DMS153 treated with DMSO at 0.1 percent for 48 hours (cell line): ENCODE data around the gene NFIX.

Source experiments
- DNase-seq: peaks from one replicate; lab custom pipeline; 2025; ENCODE audit not compliant: unreplicated experiment; lab: John Stamatoyannopoulos, UW

The NFIX gene

GRCh38 chr19:13089139-13089856 is 94.0 kb downstream of the NFIX start:
- DNase-seq: no peak

GRCh38 chr19:13089857-13090507 is 94.7 kb downstream of the NFIX start:
- no peak for DNase-seq

- DNase-seq: no peak
These were observed 95.4 kb downstream of the NFIX start for GRCh38 chr19:13090511-13091231.

GRCh38 chr19:13091400-13092157 is 96.3 kb downstream of the NFIX start:
- no peak for DNase-seq

DNA sequence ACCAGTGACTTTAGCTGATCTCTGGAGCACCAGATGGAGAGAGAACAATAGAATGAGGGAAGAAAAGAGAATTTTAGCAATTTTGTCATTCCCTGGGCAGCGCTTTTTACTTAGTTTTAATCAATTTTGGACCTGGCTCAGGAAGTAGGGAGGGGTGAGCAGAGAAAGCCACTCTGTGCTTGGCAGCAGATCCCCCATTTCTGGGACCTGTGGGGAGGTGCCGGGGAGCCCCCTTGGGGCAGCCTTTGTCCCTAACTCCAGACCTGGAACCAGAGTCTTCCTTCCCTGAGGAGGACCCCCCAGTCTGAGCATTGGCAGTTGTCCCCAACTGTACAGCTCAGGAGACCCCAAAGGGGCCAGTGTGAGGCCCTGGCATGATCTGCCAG is 96.9 kb downstream of the NFIX start:
- no peak for DNase-seq

DNA sequence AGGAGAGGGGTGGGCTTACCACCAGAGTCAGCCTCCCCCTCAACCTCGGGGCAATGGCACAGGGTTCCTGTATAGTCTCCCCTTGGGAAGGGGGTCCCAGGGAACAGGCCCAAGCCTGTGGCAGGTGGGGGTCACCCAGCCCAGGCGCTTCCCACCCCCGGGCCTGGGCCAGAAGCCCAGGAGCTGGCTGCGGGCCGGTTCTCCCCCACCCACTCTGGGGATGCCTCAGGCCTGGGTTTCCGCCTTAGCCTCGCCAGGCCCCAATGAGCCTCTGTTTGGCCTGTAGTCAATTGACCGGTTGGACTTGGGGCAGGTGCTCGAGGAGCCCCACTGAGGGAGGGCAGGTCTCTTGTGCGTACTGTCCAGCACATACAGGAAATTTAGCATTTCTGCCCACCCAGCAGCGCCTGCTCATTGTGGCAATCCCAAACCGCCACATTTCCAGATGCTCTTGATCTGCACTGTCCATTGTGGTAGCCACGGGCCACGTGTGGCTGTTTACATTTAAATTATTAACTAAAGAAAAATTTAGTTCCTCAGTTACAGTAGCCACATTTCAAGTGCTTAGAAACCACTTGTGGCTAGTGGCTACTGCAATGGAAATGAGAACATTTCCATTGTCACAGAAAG is 97.4 kb downstream of the NFIX start:
- no peak for DNase-seq

- DNase-seq: peak; percentile 73
These were observed 98.3 kb downstream of the NFIX start for GRCh38 chr19:13093407-13094105.

GRCh38 chr19:13094106-13094504 is 98.8 kb downstream of the NFIX start:
- DNase-seq: no peak

DNA sequence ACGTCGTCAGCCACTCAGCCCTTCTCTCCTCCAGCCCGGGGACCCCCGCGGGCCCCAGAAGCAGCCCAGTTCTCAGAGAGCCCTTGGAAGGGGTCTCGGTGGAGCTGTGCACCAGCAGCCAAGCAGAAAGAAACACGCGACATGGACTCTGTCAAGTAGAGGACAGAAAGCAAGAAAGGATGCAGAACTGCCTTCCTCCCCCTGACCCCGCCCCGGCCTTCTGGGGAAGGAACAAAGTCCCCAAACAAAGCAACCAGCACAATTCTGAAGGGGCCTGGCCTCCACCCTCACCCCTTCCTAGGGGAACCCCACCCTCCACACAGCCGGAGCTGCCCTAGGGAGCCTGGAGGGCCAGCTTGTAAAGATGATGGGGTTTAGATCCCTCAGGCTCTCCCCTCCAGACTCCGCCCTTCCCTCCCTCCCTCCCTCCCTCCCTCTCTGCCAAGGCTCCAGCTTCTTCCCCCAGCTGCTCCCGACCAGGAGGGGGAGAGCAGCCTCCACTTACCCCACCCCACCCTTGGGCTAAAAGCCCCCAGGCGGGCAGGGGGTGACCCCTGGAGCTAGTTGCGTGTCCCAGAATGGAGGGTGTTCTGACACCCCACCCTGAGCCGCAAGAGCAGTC is 99.6 kb downstream of the NFIX start:
- no peak for DNase-seq

GRCh38 chr19:13095393-13095784 is 100.1 kb downstream of the NFIX start:
- no peak for DNase-seq

DNA sequence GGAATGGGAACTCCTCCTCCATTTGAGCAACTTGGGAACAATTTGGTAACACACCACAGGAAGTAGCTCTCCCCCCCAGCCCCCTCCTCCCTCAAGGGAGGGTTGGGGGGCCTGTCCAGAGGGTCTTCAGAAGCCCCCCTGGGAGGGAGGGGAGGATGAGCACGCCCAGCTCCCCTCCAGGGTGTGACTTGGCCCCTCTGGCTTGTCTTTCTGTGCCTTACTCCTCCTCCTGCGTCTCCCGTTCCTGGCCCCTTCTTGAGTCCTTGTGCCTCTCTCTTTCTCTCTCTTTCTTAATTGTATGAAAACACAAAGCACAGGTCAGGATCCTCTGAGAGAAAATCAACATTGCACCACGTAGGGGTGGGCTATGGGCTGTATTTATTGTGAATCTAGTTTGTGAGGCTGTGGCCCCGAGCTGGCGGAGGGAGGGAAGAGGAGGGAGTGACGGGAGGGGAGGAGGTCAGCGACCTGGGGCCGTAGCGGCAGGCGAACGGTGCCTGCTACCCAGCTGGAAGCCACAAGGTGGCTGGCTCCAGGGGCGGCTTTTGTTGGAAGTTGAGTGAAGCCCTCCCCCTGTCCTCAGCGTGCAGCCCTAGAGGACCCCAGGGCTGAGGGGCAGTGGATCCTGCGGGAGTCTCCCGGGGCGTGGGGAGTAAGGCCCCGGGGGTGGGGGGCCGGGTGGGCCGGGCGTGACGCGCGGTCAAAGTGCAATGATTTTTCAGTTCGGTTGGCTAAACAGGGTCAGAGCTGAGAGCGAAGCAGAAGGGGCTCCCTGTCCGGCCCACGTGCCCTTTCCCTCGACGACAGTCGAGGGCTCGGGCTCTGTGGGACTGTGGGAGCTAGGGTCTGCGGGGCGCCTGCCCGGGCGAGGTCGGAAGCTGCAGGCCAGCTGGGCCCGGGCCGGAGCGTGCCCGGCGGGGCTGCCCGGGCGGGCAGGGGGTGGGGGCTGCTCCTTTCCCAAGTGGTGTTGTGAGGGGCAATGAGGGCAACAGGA is 101.0 kb downstream of the NFIX start:
- DNase-seq: no peak

DNA sequence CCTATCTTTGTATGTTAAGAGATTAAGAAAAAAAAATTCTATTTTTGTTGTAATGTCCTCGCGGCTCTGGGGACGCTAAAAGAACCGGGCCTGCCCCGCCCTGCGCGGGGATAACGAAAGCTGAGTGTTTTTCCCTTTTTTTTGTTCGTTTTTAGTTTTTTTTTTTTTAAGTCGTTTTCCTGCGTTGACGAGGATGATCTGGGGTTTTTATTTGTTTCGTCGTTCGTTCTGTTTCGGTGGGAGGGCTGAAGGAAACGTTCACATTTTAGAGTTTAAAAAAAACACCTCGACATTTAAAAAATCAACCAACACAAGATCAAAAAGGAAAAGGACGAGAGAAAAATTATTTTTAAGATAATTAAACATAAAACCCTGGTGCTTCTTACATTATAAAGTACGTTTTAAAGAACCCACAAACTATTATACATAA is 101.8 kb downstream of the NFIX start:
- DNase-seq: no peak

GRCh38 chr19:13097463-13098258 is 102.4 kb downstream of the NFIX start:
- no peak for DNase-seq

DNA sequence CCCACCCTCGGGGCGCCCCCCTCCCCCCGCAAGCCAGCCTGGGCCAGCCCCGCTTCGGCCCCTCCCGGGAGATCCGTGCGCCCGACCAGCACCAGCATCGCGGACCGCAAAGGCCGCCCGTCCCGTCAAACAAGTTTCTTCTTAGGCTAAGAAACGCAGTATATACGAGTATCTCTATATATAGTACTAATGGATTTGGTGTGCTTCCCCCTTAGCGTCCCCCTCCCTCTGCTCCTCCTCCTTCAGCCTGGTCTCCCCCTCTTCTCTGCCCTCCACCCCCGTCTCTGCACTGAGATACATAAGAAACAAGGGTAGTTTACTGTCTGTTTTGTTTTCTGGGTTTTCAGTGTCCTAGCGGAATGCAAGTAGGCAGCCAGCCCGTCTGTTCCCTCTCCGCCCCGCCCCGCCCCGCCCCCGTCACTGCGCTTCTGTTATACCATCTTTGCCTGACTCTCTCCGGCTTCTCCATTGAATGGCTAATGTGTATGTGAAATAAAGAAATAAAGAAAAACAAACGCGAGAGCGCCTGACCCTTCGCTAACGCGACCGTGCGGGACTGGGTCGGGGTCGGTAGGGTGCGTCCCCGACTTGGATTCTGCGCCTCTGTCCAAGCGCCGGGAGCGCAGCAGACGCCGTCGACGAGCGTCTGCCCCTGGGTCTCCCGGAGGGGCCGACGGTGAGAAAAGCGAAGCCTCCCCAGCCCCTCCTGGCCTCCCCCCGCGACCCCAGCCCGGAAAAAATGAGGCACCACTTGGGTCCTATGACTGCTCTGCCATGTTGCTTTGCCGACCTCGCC is 103.2 kb downstream of the NFIX start:
- DNase-seq: no peak

GRCh38 chr19:13099073-13099999 is 104.1 kb downstream of the NFIX start:
- DNase-seq: peak; percentile 65

GRCh38 chr19:13100031-13100588 is 104.8 kb downstream of the NFIX start:
- no peak for DNase-seq
